Loucy (cell line): ENCODE results near the gene TP53I11.

Experiments used
- EZH2phosphoT487 ChIP-seq: fragments of 200-600 bp; IDR thresholded peaks from 2 replicates; pipeline ENCODE4 v1.6.1; 2018; ENCODE audit warnings: antibody characterized with exemption, mild to moderate bottlenecking, moderate library complexity, borderline replicate concordance
- TF ChIP-seq, protein P1 (sequence below): fragments of 200-600 bp; sonication (generic); conservative IDR thresholded peaks from 2 replicates; pipeline ENCODE4 v1.5.1; 2014; ENCODE audit warnings: mild to moderate bottlenecking, antibody characterized with exemption, low read length

DNA sequence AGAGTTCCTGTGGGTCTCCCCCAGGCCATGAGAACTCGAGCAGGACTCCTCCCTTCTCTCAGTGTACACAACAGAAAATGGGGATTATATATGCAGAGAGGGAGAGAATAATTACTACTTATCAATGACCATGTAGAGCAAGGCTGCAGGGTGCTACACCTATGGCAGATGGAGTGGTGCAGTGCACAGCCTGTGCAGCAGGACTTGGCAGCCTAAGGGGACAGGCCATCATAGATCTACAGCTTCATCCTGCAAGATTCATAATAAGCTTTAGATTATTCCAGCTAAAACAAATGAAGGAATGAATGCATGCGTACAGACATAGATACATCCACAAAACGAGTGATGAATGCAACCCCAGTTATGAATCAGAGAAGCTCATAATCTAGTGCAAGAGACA lies 8.4 kb upstream of the TP53I11 start:
- TF ChIP-seq, protein P1, sequence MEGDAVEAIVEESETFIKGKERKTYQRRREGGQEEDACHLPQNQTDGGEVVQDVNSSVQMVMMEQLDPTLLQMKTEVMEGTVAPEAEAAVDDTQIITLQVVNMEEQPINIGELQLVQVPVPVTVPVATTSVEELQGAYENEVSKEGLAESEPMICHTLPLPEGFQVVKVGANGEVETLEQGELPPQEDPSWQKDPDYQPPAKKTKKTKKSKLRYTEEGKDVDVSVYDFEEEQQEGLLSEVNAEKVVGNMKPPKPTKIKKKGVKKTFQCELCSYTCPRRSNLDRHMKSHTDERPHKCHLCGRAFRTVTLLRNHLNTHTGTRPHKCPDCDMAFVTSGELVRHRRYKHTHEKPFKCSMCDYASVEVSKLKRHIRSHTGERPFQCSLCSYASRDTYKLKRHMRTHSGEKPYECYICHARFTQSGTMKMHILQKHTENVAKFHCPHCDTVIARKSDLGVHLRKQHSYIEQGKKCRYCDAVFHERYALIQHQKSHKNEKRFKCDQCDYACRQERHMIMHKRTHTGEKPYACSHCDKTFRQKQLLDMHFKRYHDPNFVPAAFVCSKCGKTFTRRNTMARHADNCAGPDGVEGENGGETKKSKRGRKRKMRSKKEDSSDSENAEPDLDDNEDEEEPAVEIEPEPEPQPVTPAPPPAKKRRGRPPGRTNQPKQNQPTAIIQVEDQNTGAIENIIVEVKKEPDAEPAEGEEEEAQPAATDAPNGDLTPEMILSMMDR, result no peak
- TF ChIP-seq EZH2phosphoT487, result no peak
